GM19099 (cell line): Measurements from ENCODE around the gene EIF4A3.

Experiments
- POLR2A ChIP-seq: IDR thresholded peaks from 3 replicates; pipeline ENCODE4 v1.6.1; 2011; ENCODE audit warnings: low read depth; ENCODE audit not compliant: insufficient read length; ENCODE audit errors: extremely low read depth

The EIF4A3 gene

DNA sequence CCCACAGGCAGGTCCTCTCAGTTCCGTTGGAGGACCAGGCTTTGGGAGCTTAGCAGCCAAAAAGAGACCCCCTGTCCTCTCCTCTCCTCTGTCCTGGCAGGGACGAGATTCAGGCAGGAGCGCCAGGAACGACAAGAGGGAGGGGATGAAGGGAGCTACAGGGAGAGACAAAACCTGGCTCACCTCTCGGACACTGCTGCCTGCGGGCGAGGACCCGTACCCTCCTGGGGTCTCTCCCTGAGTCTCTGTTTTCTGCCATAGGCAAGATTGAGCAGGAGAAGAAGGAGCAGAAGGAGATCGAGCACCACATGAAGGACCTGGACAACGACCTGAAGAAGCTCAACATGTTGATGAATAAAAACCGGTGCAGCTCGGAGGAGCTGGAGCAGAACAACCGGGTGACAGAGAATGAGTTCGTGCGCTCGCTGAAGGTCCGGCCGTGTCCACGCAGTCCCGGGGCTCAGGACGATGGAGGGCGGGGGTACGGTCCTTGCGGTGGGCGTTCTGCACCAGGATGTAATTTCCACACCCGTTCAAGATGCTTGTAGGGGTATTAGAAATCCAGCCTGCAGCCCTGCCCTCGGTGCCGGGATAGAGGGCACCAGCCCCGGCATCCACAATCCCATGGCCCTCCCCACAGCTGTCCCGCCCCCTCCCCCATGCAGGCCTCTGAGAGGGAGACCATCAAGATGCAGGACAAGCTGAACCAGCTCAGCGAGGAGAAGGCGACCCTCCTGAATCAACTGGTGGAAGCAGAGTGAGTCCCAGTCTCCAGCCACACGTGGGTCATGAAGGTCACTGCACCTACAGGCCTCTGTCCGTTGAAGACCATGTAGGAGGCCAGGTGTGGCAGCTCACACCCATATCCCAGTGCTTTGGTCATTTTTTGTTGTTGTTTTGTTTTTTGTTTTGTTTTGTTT lies 59.3 kb downstream of the EIF4A3 start:
- no peak for TF ChIP-seq POLR2A

DNA sequence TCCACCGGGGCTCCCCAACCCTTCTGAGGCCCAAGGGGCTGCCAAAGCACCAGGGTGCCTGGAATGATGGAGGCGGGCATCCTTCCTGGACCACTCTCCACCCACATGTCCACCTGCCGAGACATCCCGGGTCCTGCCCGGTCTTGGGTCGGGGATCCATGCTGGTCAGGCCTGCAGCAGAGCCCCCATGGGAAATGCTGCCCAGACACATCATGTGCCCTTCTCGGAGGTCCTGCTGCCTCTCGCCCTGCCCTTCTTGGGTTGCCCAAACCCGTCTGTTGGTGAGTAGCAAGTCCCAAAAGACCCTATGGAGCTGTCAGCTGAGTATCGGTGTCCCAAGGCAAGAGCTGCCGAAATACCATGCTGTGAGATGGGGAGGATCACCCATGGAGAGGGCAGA lies 60.3 kb downstream of the EIF4A3 start:
- no peak for TF ChIP-seq POLR2A

DNA sequence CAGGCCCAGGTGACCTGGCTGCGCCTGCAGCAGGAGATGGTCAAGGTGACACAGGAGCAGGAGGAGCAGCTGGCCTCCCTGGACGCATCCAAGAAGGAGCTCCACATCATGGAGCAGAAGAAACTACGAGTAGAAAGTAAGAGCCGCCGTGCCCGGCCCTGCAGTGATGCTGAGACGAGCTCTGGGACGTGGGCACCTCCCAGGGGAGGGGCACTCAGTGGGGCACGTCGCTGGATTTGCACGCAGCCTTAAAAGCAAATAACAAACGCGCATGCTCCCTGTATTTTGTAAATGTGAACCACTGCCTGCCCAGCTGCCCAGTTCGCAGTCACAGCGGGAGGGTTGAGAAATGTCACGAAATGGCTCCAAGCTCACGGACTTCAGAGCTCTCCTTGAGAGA lies 60.8 kb downstream of the EIF4A3 start:
- no peak for TF ChIP-seq POLR2A

DNA sequence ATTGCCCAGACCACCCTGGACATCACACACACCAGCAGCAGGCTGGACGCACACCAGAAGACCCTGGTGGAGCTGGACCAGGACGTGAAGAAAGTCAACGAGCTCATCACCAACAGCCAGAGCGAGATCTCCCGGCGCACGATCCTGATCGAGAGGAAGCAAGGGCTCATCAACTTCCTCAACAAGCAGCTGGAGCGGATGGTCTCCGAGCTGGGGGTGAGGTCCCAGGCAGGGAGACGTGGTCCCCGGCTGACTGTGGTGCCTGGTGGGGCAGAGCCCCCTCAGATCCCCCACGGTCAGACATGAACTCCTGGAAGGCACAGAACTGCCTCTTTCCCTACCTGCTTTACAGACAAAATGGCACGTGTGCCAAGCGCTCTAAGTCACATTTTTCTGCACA lies 62.2 kb downstream of the EIF4A3 start:
- TF ChIP-seq POLR2A: no peak
